DND-41 (cell line): Measurements from ENCODE around the gene PSPC1.
"Not testable (repeated sequence)": the region's sequence is repeated elsewhere in the genome, so short reads cannot be mapped to it uniquely, and the experiment has no call there.

Experiments
- EZH2 ChIP-seq: IDR thresholded peaks from 3 replicates; pipeline ENCODE4 v1.6.1; 2012; ENCODE audit warnings: borderline replicate concordance, low read depth, mild to moderate bottlenecking, moderate library complexity, low read length, inconsistent platforms; ENCODE audit not compliant: severe bottlenecking
- TF ChIP-seq, protein P1 (sequence below): IDR thresholded peaks from 2 replicates; pipeline ENCODE4 v1.5.1; 2012; ENCODE audit warnings: borderline replicate concordance, low read length, moderate library complexity, mild to moderate bottlenecking; ENCODE audit not compliant: poor library complexity, severe bottlenecking; ENCODE audit errors: extremely low read depth

DNA sequence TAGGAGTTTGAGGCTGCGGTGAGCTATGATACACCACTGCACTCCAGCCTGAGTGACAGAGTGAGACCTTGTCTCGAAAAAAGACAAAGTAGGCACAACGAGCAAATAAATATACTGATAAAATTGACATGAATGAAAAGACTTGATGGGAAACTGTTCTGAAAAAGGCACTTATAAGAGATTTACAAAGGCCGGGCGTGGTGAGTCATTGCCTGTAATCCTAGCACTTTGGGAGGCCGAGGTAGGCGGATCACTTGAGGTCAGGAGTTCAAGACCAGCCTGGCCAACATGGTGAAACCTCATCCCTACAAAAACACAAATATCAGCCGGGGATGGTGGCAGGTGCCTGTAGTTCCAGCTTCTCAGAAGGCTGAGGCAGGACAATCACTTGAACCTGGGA is 91.3 kb downstream of the PSPC1 start:
- TF ChIP-seq, protein P1, sequence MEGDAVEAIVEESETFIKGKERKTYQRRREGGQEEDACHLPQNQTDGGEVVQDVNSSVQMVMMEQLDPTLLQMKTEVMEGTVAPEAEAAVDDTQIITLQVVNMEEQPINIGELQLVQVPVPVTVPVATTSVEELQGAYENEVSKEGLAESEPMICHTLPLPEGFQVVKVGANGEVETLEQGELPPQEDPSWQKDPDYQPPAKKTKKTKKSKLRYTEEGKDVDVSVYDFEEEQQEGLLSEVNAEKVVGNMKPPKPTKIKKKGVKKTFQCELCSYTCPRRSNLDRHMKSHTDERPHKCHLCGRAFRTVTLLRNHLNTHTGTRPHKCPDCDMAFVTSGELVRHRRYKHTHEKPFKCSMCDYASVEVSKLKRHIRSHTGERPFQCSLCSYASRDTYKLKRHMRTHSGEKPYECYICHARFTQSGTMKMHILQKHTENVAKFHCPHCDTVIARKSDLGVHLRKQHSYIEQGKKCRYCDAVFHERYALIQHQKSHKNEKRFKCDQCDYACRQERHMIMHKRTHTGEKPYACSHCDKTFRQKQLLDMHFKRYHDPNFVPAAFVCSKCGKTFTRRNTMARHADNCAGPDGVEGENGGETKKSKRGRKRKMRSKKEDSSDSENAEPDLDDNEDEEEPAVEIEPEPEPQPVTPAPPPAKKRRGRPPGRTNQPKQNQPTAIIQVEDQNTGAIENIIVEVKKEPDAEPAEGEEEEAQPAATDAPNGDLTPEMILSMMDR: not testable (repeated sequence)
- not testable (repeated sequence) for TF ChIP-seq EZH2
